NCI-H345 treated with DMSO at 0.1 percent for 48 hours (cell line): ENCODE data around the gene CACNB2.

Experiments
- DNase-seq: peaks from one replicate; lab custom pipeline; 2025; ENCODE audit not compliant: unreplicated experiment; lab: John Stamatoyannopoulos, UW

CACNB2 gene

DNA sequence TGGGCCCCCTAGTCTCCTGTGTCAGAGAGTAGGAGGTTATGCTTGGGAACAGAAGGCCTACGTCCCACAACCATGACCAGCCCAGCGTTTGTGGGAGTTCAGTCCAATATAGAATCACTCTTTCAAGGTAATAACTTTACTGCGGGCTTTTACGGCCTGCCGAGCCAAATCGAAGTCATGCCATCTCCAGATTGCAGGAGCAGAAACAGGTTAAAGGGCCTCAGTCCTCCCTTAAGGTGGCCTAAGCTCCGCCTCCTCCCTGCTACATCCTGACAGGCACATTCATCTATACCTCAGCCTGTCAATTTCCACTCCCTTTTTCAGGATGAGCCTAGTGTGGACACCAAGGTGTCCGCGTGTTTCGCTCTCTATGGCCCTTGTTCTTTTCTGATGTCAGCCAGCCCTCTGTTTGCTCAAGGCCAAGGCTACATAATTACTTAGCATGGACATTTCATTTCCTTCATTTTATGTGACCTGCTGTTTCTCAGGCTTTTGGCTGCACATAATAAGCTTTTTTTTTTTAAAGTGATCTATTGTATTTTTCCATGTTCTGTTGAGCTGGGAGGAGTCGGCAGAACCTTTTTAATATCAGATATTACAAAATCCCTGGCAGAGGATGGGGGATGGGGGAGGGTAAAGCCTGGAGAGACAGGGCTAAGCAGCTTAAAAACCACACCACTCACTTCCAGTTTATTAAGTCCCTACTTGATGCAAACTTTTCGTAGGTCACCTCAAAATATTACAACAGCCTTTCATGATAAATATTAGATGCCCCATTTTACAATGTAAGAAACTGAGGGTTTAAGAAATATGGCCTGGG, 84.6 kb downstream of the CACNB2 start:
- no peak for DNase-seq

DNA sequence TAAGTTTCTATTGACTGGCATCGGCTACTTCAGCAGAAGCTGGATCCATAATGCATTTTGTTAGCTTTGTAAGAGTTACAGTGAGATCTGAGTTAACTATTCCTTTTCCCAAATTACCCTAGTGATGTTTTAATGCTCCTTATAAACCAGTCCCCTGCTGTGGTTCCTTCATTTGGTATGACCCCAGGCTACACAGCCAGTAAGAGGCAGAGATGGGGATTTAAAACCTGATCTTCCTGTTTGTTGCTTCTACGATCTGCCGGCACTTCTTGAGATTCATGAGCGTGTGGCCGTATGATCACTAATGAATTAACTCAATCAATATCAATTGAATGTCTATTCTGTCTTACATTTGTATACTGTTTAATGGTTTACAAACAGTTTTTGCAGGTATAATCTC, 86.1 kb downstream of the CACNB2 start:
- no peak for DNase-seq

DNA sequence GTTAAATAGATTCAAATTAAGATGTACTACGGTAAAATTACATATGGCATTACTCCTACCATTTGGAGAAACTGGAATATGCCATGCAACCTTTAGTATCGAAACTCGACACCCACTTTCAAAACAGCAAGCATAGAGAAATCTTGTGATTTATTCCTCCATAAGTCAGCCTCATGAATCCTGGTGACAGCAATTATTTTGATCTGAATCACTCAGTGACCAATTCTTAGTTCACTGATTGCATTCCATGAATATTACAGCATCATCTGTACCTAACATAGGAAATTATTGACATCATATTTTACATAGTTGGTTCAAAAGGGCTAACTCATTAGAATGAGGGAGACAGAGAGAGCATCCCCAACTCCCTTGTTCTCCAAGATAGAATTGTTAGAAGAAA, 89.6 kb downstream of the CACNB2 start:
- no peak for DNase-seq

DNA sequence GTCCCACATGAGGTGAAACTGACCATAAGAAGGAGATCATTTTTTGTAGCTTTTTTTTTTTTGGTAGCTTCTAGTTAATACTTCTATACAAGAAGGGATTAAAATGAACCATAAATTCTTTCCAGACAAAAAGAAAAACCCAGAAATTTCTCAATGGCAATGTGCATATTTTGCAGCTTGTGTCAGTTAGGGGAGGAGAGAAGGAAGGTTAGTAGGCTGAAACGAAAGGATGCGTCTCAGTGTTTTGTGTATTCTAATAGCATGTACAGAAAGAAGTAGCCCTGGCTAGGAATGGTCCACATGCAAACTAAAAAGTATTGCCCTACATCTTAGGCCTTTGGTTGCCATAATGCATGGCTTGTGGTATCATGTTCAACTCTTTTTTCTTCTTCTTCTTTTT, 90.6 kb downstream of the CACNB2 start:
- DNase-seq: no peak

DNA sequence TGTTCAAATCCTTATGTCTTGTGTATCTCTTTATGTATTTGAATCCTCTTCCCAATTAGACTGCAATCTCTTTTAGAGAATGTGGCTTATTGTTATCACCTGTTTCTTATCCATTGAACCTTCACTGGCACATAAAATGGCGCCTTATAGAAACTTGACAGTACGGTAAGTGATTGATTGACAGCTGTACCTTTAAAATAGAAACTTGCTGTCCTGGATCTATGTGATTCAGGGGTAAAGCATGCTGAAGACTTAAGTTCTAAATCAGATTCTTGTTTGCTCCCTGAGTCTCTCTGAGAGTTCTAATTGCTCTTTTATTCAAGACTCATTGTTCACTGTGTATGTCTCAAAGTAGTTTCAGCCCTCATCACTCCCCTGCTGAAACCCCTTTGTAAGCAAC, 91.3 kb downstream of the CACNB2 start:
- no peak for DNase-seq

DNA sequence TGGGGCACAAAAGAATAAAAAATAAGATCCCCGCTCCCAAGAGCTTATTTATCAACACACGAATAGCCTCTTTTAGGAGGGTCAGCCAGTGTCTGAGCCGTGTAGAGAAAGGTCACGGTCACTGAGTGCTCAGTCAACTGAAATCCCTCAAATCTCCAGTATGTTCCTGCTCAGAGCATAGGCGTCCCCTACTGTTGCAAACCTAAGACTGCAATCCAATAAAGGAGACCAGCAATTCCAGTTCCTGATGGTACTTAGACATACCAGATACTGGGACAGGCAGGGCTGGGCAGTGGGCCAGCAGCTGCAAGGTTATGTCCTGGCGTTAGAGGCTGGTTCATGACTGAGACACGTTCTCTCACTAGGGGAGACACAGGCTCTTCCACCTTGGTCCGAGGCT, 93.6 kb downstream of the CACNB2 start:
- no peak for DNase-seq

DNA sequence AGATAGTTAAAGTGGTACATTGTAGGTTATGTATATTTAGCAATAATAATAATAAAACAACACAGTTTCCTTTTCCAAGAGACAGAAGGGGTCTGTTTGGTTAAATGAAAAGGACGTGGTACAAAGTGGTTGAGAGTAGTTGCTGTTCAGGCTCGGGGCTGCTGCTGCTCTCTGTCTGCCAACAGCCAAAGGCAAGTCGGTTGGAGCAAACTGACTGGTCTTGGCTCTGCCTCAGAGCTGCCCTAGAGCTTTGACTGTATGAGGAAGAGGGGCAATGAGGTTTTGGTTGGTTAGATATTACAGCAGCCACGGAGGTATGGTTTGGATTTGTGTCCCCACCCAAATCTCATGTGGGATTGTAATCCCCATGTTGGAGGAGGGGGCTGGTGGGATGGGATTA, 95.3 kb downstream of the CACNB2 start:
- no peak for DNase-seq

DNA sequence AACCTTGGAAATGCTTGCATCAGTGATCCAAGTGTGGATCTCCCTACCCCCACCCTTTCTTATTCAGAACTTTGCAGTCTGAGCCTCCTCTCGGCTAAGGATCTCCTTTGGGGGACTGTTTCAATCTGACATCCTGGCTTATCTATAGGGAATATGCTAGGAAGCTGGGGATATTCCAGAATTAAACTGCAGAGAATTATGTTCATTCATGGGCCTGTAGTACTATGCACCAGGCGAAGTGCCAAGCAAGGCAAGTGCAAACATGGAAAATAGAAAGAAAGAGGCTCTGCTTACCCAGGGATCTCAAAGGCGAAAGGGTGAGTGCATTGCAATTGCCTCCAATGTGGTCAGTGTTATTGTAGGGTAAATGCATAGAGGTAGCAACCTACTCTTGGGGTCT, 96.5 kb downstream of the CACNB2 start:
- no peak for DNase-seq

DNA sequence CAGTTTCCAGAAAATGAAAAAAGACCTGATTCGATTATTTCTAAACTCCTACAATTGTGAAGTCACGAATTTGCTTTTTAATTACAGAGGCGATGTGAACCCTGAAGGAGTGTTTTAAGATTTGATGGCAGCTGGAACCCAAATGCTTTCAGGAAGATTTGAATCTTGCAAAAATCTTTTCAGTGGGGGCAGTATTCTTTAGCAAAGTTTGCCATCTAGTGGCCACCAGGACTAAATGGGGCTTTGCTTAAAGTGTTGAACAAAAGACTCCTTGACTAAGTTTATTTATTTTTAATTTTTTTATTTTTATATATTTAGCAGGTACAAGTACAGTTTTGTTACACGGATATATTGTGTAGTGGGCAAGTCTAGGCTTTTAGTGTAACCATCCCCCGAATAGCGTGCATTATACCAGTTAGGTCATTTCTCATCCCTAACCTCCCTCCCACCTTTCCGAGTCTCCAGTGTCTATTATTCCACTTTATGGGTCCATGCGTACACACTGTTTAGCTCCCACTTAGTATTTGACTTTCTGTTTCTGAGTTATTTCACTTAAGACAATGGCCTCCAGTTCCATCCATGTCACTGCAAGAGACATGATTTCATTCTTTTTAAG, 98.8 kb downstream of the CACNB2 start:
- DNase-seq: no peak

DNA sequence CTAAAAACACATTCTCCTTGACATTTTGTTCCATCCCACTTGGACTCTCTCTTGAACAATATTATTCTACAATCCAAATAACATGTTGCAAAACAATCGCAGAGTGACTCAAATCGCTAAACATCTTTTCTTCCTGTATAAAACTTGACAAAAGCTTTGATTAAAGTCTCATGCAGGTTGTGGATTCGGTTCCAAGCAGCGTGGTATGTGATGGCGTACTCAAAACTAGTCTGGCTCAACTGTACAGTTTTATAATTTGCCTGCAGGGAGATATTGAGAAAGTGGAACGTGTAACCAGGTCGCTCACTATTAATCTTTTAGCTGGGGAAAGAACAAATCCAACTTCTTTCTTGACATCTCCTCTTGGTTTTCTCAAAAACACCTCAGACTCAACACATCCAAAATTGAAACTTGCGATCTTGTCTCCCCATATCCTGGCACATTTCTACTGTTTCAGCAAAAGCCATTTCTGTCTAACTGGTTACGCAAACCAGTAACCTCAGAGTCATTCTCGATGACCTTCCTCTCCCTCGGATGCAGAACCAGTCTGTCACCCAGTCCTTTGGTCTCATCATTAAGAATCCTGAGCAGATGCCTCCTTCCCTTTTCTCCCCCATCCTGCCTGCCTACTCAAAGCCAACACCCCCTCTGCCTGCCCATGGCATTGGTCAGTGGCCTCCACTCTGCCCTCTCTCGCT, 100.1 kb downstream of the CACNB2 start:
- no peak for DNase-seq

DNA sequence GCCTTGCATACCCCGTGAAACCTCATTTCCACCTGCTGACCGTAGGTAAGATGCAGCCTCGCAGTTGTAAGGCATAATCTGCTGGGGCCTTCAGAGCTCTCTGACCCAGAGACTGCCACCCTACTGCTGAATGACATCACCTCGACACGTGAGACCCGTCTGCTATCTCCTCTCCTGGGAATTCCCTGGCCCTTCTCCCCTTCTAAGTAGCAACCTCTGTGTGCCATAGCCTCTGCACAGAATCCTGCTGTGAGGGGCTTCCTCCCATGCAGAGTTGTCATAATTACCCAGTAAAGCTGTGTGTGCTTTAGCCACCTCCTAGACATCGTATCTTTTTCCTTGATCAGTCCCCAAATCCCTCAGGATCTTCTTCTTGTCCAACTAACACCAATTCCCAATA, 106.7 kb downstream of the CACNB2 start:
- DNase-seq: no peak

DNA sequence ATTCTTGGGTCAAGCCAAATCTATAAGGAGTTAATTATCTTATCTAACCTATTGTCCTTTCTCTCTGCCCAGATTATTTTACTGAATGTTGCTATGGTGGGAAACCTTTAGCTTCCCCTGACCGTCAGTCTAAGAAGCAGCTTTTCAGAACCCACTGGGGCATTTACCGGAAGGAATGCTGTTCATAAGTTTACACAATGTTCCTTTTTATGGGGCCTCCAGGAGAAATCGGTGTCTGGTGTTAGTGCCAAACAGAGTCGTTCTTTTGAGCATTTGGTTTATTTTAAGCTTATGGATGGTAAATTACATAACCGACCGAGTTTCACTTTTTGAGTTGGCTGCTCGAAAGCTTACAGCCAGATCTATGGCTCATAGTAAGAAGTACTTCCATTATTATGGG, 111.9 kb downstream of the CACNB2 start:
- DNase-seq: no peak

DNA sequence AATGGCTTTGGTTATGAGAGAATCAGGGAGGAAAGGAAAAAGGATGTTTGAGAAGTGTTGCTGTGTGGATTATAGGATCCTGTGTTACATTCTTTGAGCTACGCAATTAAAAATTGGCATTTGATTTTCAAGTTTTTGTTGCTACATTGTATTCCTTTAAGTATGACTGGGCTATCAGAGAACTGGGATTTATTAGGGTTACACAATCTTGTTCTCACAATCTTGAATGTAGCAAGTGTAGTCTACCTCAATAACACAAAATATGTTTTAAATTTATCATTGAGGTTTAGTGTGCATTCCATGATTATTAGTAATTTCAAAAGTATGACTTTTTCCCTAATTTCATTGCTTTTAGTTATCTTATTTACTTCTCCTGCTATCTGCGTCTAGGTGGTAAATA, 113.9 kb downstream of the CACNB2 start:
- DNase-seq: no peak

DNA sequence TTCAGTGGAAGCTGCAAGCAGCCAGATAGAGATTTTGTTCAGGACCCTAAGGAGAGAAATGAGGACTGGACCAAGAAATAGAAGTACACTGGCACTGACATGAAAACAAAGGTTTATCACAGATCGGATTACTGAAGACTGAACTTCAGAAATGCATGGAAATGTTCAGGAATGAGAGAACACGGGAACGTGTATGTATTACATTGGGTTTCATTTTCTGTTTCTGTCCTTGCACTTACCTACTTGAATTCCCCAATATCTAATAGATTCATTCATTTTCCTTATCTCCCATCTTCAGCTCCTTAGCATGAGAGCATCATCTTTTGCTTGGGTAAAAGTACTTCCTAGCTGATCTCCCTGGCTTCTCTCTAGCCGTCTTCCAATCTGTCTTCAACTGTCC, 114.5 kb downstream of the CACNB2 start:
- DNase-seq: no peak

DNA sequence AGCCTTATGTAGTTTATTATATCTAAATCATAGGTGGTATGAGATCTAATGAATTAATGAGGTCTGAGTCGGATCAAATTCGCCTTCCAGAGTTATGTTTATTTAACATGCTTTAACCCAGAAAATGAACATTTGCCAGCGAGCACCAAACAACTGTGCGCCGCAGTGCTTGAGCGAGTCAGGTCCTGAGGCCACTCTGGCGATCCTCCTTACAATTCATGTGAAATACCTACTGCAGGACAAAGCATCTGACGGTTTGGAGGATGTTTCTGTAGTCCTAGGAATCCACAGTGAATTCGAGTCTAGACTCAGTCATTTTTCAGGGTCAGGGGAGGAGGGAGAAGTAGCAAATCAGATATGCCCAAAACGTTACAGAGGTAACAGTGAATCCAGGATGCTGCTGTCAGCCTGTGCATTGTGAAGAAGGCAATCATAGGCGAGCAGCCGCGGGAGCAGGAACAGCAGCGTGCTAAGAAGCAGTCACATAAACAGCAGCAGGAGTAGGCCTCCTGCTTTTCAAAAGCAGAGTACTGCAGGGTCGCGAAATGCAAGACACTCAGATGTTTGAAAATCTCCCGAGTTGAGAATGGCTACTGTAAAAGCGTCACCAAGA, 120.2 kb downstream of the CACNB2 start:
- no peak for DNase-seq

DNA sequence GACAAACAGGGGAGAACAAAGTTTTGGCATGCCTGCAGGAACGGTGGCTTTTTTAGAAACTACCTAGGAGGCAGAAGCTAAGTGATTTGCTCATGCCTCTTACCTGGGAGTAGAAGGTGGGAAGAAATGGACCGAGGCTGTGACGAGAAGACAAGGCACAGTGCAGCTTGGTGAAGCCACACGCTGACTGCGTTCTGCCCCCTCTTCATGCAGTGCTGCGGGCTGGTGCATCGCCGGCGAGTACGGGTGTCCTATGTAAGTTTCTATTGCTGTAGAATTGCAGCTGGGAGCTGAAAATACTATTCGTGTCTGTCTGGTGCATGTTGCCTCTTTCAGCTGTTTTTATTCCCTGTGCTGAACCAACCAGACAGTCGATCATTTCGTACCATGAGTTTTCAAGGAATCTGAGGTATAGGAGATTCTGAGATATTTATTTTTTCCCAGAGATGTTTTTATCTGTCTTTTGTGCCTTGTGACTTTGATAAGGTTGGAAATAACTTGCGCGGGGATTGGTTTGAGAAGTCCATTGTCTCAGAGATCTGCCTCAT, 120.9 kb downstream of the CACNB2 start:
- DNase-seq: no peak

DNA sequence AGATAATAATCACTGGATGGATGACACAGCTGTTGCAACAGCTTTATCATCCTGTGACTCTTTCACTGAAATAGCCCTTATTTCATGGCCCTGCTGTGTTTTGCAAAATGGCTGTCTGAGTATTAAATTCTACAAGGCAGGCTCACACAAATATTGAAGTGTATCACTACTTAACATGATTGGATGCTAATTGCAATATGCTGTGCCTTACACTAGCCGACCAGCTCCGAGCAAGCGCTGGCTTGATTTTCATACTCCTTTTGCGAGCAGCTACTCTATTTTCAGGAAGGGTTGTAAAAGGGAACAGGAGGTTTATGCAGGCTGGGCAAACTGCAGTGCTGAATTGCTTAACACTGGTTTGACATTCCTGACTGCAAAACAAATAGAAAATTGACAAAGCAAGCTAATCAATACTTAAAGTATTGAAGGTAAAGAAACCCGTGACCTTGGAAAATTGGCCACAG, 121.6 kb downstream of the CACNB2 start:
- DNase-seq: no peak

DNA sequence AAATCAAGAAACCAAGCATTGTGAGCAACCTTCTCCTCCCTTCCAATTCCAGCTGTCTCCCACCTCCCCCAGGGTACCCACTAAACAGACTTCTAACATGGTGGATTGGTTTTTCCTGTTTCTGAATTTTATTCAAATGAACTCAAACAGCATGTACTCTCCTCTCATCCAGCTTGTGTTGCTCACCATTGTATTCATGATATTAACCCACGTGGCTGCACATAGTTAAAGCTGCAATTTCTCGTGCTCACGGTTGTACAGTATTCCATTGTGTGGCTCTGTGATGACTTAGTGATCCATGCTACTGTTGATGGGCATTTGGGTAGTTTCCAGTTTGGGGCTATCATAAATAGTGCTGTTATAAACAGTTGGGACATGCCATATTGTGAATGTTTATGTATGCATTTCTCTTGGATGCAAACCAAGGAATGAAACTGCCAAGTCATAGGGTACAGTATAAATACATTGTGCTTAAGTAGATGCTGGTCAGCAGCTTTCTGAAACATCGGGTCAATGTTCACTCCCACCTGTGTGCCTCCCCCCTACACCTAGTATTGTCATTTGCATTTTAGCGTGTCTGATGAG, 124.3 kb downstream of the CACNB2 start:
- DNase-seq: no peak

DNA sequence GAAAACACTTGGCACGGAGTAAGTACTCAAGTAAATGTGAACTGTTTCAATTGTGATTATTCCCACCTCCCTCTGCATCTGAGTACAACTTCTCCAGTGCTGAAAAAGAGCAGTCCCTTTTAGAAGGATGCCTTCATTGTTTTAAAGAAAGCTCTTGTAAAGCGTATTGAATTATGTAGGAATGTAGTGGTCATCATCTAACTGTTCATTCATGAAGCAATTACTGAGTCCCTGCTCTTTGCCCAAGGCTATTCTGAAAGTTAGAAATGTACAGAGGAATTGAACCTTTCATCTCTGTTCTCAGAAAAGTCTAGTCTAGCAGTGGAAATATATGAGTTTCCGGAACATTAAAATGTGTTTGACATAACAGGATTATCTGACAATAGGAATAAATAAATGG, 127.8 kb downstream of the CACNB2 start:
- DNase-seq: no peak

DNA sequence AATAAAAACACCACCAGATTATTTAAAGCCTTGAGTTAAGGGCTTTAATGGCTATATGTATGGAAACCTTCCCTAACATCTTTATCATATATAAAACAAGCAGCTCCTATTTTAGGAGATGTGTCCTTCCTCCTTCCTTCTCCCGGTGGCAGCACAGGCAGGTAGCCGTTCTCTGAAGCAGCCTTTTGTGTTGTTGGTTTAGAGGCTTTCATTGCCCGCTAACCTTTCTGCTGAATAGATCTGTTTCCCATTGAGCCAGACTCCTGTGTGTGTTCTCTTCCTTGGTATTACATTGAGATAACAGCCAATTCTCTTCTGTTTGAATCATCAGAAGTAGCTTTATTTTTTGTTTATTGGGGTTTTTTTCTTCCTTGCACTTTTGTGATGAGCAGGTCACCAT, 131.3 kb downstream of the CACNB2 start:
- no peak for DNase-seq

DNA sequence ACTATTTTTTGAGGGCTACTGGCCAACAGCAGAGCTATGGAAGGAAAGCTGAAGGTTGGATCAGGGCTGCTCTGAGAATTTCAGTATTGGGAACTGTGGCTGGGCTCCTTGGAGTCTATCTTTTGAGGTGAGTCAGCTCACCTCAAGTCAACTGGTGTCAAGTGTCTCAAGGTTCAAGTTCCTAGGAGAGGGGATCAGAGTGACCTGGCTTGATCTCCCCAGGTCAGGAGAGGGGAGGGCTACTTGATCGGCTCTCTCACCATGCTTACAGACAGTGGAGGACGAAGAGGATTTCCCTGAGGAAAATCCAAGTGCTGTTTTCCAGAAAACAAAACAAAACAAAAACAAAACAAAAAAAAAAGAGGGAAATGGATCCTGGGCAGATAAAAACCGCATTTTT, 132.8 kb downstream of the CACNB2 start:
- no peak for DNase-seq
